ENCODE measurements around the gene KANSL1. TPM values are rescaled to one million over a fixed set of nuclear protein-coding genes. Genes with fewer than 3 reads are reported as not detected.

The KANSL1 gene
- total RNA-seq, 1 donor from 2014 or later, result 152 TPM

DNA sequence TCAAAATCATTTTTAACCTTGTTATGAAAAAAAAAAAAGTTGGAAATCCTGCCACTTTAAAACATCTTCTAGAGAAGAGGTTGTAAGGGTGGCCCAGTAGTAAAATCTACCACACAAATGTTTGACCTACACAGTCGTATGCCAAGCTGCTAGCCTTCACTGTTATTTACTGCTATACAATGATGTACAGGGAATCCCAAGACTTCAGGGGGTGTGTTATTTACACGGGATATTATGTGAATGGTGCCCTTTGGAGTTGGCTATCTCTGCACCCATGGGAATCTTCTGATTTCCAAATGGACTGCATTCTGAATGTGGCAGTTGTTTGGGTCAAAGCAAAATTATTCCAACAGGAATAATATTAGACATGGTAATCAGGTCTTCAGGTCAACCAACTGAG is 148.2 kb downstream of the KANSL1 start:
- no peak for DNase-seq
- no peak overlapping the region for H3K27ac Mint-ChIP-seq
- H3K9me3 Mint-ChIP-seq, result no peaks in the 10 kb centered on the region
- no peaks in the 10 kb centered on the region for H3K27me3 Mint-ChIP-seq
- no peak for ATAC-seq (ENCODE audit: low read depth)
- ChIA-PET CTCF (interaction anchor here (0.7 to 3.9 kb wide), 20 partner anchors 10 to 242 kb away, joined by 3 to 58 read pairs (median 7); partner anchors contain the start of genes KANSL1 and STH), POLR2A (interaction anchor here (0.7 to 1.0 kb wide), 4 partner anchors 24 to 148 kb away, joined by 3 to 4 read pairs (median 3); partner anchors contain the start of gene KANSL1)
- intact Hi-C loops (cut with micrococcal nuclease), result loop anchor here (1.0 kb wide), 3 partner anchors 42 to 168 kb away; partner anchors contain the start of gene KANSL1
- H3K4me3 Mint-ChIP-seq, result no peak overlapping the region
- TF ChIP-seq, protein P1, sequence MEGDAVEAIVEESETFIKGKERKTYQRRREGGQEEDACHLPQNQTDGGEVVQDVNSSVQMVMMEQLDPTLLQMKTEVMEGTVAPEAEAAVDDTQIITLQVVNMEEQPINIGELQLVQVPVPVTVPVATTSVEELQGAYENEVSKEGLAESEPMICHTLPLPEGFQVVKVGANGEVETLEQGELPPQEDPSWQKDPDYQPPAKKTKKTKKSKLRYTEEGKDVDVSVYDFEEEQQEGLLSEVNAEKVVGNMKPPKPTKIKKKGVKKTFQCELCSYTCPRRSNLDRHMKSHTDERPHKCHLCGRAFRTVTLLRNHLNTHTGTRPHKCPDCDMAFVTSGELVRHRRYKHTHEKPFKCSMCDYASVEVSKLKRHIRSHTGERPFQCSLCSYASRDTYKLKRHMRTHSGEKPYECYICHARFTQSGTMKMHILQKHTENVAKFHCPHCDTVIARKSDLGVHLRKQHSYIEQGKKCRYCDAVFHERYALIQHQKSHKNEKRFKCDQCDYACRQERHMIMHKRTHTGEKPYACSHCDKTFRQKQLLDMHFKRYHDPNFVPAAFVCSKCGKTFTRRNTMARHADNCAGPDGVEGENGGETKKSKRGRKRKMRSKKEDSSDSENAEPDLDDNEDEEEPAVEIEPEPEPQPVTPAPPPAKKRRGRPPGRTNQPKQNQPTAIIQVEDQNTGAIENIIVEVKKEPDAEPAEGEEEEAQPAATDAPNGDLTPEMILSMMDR (IDR thresholded peaks at IDR 0.05), result no peak
- peaks cover 78% of the 10 kb centered on the region for H3K36me3 Mint-ChIP-seq (ENCODE audit: low read depth)
- H3K4me1 Mint-ChIP-seq, result peaks cover 2% of the 10 kb centered on the region

DNA sequence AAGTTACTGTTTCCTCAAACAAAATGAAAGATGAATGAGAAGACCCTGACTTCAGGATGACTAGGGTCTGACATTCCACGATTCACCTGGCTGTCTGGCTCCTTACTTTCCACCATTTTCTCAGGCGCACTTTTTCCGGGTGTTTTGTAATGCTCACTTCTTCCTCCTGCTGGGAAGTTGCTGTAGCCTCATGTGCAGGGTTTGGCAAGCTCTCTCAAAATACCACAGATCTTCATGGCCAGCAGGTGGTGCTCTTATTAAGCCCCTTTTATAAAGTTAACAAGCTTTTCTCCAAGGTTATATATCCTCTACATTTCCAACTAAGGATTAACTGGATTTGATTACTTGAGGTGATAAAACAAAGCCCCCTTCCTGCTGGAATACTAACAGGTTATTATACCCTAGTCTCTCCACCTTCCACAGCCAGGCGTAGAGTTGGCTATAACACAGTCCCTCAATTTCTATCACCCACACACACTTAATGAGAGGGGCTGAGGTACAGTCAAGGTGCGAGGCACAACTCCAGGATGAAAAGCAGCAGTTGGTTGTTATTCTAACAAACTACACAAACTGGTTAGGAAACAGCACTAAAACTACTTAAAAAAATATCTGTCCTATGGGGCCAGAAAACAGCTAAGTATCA is 148.8 kb downstream of the KANSL1 start:
- Mint-ChIP-seq H3K9me3 (no peaks in the 10 kb centered on the region), H3K4me1 (peaks cover 2% of the 10 kb centered on the region), H3K4me3 (no peak overlapping the region), H3K27me3 (no peaks in the 10 kb centered on the region), H3K27ac (no peak overlapping the region), H3K36me3 (ENCODE audit: low read depth) (peaks cover 77% of the 10 kb centered on the region)
- ChIA-PET CTCF (interaction anchor here (0.7 to 3.9 kb wide), 22 partner anchors 10 to 242 kb away, joined by 3 to 58 read pairs (median 6); partner anchors contain the start of genes KANSL1 and STH), POLR2A (interaction anchor here (0.7 to 1.0 kb wide), 5 partner anchors 23 to 168 kb away, joined by 3 to 5 read pairs (median 3); partner anchors contain the start of gene KANSL1)
- no peak for DNase-seq
- TF ChIP-seq, protein P1 (IDR thresholded peaks at IDR 0.05), result no peak
- ATAC-seq (ENCODE audit: low read depth), result peak; percentile 61
- intact Hi-C loops (cut with micrococcal nuclease), result loop anchor here (1.0 kb wide), 3 partner anchors 41 to 169 kb away; partner anchors contain the start of gene KANSL1

DNA sequence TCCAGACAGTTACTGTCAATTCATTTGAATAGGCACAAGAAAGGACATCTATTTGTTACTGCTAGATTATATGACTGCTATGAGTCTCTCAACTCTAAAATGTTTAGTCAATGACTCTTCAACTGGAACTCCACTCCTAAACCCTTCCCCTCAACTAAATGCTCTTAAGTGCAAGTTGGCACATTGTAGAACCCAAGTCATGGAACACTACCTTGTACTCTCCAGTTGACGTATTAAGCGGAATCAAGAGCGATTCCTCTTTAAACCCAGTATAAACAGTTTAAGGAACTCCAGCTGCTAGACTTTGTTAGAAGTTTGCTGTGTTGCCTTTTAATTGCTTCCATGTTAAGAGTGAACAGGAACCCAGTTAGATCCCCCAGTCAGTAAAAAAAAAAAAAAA is 149.6 kb downstream of the KANSL1 start:
- no peak overlapping the region for H3K27ac Mint-ChIP-seq
- DNase-seq, result no peak
- intact Hi-C loops (cut with micrococcal nuclease), result loop anchor here (1.0 kb wide), 3 partner anchors 40 to 170 kb away; partner anchors contain the start of gene KANSL1
- H3K9me3 Mint-ChIP-seq, result no peaks in the 10 kb centered on the region
- TF ChIP-seq, protein P1 (IDR thresholded peaks at IDR 0.05), result no peak
- peaks cover 78% of the 10 kb centered on the region for H3K36me3 Mint-ChIP-seq (ENCODE audit: low read depth)
- H3K27me3 Mint-ChIP-seq, result no peaks in the 10 kb centered on the region
- ChIA-PET POLR2A (interaction anchor here (0.7 to 1.0 kb wide), 2 partner anchors 149 to 169 kb away, joined by 3 to 5 read pairs; partner anchors contain the start of gene KANSL1), CTCF (interaction anchor here (0.8 to 3.9 kb wide), 18 partner anchors 9 to 171 kb away, joined by 3 to 58 read pairs (median 8); partner anchors contain the start of genes KANSL1 and STH)
- H3K4me1 Mint-ChIP-seq, result peaks cover 2% of the 10 kb centered on the region
- ATAC-seq (ENCODE audit: low read depth), result no peak
- no peak overlapping the region for H3K4me3 Mint-ChIP-seq

DNA sequence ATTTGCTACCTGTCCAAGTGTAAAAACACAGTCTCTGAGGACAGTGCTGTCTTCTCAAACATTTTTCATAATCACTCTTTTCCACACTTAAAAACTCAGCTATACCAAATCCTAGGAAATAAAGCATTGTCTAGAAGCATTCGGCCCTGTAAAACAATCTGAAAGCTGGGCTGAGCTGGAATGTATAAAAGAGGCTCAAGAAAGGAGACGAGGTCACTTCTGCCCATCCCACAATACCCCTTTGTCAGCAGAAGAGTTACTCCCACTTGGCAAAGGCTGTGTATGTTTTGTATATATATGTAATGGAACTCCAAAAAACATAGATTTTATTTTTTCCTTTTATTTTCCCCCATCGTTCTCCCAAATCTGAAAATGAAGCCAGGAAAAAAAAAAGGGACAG is 150.3 kb downstream of the KANSL1 start:
- TF ChIP-seq, protein P1 (IDR thresholded peaks at IDR 0.05), result no peak
- no peaks in the 10 kb centered on the region for H3K9me3 Mint-ChIP-seq
- ChIA-PET CTCF (interaction anchor here (1.0 to 3.9 kb wide), 7 partner anchors 24 to 169 kb away, joined by 3 to 58 read pairs (median 10); partner anchors contain the start of genes KANSL1 and STH), POLR2A (interaction anchor here (1.0 kb wide), 1 partner anchor 150 kb away, joined by 3 read pairs; the partner anchor contains the start of gene KANSL1)
- ATAC-seq (ENCODE audit: low read depth), result no peak
- H3K4me1 Mint-ChIP-seq, result peaks cover 2% of the 10 kb centered on the region
- no peaks in the 10 kb centered on the region for H3K27me3 Mint-ChIP-seq
- intact Hi-C loops (cut with micrococcal nuclease), result no loop called here
- DNase-seq, result no peak
- H3K27ac Mint-ChIP-seq, result no peak overlapping the region
- H3K4me3 Mint-ChIP-seq, result no peak overlapping the region
- H3K36me3 Mint-ChIP-seq (ENCODE audit: low read depth), result peaks cover 80% of the 10 kb centered on the region

DNA sequence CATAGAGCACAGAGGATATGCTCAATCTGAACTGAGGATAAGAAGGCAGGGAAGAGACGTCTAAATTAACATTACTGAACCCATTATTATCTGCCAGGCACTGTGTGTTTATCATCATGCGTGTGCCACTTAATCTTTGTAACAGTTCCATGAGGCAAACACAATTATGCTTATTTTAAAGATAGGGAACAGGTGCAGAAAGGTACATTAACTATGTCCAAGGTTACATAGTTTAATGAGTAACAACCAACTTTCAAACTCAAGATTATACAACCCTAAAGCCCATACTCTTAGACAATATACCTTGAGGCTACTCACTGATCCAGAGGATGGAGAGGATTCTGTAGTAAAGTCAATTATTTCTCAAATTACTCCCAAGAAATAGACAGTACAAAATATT is 151.0 kb downstream of the KANSL1 start:
- CTCF ChIA-PET, result interaction anchor here (2.5 to 3.9 kb wide), 3 partner anchors 41 to 170 kb away, joined by 10 to 58 read pairs (median 49); partner anchors contain the start of genes KANSL1 and STH

More for the DNA sequence above, 151.0 kb downstream of the KANSL1 start:
- Mint-ChIP-seq H3K9me3 (no peaks in the 10 kb centered on the region), H3K4me1 (peaks cover 2% of the 10 kb centered on the region), H3K4me3 (no peak overlapping the region), H3K36me3 (ENCODE audit: low read depth) (peaks cover 81% of the 10 kb centered on the region), H3K27ac (no peak overlapping the region), H3K27me3 (no peaks in the 10 kb centered on the region)
- ATAC-seq (ENCODE audit: low read depth) (no peak), DNase-seq (no peak)
- POLR2A ChIA-PET, result interaction anchor here (1.0 kb wide), 1 partner anchor 151 kb away, joined by 3 read pairs; the partner anchor contains the start of gene KANSL1
- TF ChIP-seq, protein P1 (IDR thresholded peaks at IDR 0.05), result no peak
- intact Hi-C loops (cut with micrococcal nuclease), result no loop called here

Data from activated B cell treated with CpG ODN at 0.5 μM for 24 hours (primary cell).